GM21526 (cell line): ENCODE data around the gene BRPF3.
A peak's percentile ranks its signal among the peaks of the same experiment; 100 is the strongest.

Experiments used
- ATAC-seq: cut with Tn5 transposase; IDR thresholded peaks from one replicate; pipeline ENCODE4 v1.9.1; 2021; ENCODE audit warnings: moderate library complexity; ENCODE audit not compliant: unreplicated experiment, low FRiP score

BRPF3 gene

DNA sequence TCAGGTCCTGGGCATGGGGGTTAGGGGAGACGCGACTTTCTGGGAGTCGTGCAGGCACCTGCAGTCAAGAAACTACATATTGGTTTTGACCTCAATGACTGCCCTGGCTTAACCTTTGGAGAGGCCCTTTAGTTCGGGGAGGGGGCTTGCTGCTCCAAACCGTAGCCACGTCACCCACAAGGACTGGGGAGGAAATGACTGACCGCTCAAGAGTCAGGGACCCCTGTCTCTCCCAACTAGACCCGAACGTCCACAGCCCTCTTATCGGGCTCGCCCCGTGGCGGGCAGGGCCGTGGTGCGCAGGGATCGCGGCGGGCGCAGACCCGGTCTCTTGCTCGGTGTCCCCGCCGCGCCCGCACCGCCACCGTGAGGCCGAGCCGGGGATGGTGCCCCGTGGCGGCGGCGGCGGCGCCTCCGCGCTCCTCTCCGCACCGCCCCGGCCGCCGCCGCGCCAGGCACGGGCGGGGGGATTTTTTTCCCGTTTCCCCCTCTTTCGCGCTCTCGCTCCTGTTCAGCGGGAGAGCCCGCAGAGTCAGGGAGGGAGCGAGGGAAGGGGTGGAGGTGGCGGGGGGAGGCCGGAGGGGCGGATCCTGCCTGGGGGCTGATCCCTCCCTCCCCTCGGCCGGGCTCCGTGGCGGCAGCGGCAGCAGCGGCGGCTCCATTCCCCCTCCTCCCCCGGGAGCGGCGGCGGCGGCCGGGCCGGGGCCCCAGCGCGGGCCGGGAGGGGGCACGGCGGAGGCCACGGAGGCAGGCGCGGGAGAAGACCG lies at the start of gene BRPF3:
Gene BRPF3 (plus strand): TSS at position 632 of the 767 bp plus-strand sequence. CDS start 3,579 bp downstream, outside the sequence.
- ATAC-seq, result peak; percentile 67

- no peak for ATAC-seq
These were observed 49.2 kb upstream of the BRPF3 start for GRCh38 chr6:36147294-36147693.

DNA sequence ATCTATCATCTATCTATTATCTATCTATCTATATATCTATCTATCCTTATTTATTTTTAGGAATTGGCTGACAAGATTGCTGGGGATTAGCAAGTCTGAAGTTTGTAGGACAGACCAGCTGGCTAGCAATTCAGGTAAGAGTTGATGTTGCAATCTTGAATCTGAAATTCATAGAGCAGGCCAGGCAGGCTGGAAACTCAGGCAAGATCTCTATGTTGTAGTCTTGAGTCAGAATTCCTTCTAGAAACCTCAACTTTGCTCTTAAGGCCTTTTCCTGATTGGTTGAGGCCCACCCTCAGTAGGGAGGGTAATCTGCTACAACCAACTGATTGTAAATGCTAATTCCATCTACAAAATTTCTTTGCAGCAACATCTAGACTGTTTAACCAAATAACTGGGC lies 47.1 kb upstream of the BRPF3 start:
- no peak for ATAC-seq

GRCh38 chr6:36150283-36150682 lies 46.3 kb upstream of the BRPF3 start:
- no peak for ATAC-seq

GRCh38 chr6:36154286-36154685 lies 42.3 kb upstream of the BRPF3 start:
- ATAC-seq, result no peak

- no peak for ATAC-seq
These were observed 40.9 kb upstream of the BRPF3 start for GRCh38 chr6:36155662-36156061.

GRCh38 chr6:36160147-36160760 lies 36.3 kb upstream of the BRPF3 start:
- no peak for ATAC-seq

- ATAC-seq, result no peak
These were observed 27.2 kb upstream of the BRPF3 start for GRCh38 chr6:36169023-36170007.

GRCh38 chr6:36170704-36171103 lies 25.8 kb upstream of the BRPF3 start:
- ATAC-seq, result no peak

GRCh38 chr6:36171573-36171972 lies 25.0 kb upstream of the BRPF3 start:
- no peak for ATAC-seq

GRCh38 chr6:36177166-36177565 lies 19.4 kb upstream of the BRPF3 start:
- ATAC-seq, result no peak

DNA sequence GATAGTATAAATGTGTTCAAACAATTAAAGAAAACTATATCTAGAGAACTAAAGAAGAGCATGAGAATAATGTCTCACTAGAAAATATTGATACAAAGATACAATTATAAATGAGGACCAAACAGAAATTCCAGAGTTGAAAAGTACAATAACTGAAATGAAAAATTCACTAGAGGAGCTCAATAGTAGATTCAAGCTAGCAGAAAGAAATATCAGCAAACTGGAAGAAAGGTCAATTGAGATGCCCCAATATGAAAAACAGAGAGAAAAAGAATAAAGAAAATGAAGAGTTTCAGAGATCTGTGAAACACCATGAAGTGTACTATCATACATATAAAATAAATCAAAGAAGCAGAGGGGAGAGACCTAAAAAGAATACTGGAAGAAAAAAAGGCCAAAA lies 18.0 kb upstream of the BRPF3 start:
- ATAC-seq, result no peak

DNA sequence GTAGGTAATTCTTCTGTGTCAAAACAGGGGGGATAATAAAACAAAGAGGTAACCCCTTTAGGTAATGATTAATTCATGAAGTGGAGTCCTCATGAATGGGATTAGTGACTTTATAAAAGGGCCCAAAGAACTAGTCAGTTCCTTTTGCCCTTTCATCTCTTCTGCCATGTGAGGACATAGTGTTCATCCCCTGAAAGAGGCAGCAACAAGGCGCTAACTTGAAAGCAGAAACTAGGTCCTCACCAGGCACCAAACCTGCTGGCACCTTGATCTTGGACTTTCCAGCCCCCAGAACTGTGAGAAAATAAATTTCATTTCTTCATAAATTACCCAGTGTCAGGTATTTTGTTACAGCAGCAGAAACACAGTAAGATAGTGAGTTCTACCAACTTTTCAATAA lies 16.4 kb upstream of the BRPF3 start:
- ATAC-seq, result no peak

DNA sequence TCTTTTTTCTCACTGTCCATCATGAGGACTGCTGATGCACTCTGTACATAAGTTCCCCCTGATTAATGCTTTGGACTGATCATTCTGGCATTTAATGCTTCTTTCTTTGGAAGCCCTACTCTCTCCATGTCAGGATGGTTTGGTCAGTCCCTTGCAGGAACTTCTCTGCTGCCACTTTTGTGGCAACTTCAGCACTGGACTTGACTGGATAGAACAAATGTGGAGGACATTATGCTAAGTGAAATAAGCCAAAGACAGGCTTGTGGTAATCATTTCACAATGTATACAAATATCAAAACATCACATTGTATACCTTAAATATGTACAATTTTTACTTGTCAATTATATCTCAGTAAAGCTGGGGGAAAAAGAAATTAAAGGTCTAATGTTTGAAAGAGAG lies 12.2 kb upstream of the BRPF3 start:
- no peak for ATAC-seq

GRCh38 chr6:36186199-36186598 lies 10.3 kb upstream of the BRPF3 start:
- ATAC-seq, result no peak

GRCh38 chr6:36187446-36187845 lies 9.1 kb upstream of the BRPF3 start:
- no peak for ATAC-seq

- ATAC-seq, result no peak
These were observed 952 bp upstream of the BRPF3 start for GRCh38 chr6:36195471-36196112.

DNA sequence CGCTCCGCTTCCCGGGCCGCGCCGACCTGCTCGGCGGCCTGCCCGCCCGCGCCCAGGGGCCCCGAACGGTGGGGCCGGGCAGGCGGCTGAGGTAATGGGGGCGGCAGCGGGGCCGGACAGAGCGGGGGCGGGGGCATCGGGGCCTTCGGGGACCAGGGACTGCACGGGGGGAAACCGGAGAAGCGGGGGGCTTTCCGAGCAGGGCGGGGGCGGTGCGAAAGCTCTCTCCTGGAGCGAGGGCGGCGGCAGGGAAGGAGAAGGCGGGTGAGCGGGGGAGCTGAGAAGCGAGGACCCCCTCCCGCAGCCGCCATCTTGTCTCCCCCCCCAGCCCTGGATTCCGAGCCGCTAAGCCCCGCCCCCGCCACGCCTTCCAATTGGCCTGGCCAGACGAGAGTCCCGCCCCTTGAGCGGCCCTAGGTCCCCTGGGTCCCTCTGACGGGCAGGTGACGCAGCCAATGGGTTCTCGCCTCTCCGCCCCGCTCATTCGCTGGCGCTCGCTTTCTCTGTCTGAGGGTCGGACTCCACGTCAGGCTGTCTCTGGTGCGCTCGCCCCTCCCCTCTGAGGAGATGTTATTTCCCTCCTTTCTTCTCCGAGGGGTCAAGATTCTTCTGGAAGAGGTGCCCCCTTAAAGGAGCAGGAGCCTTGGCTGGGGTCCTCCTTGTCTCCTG lies 470 bp downstream of the BRPF3 start:
- ATAC-seq, result peak; percentile 84

- no peak for ATAC-seq
These were observed 1.2 kb downstream of the BRPF3 start for GRCh38 chr6:36197739-36198221.

GRCh38 chr6:36198986-36199385 lies 2.4 kb downstream of the BRPF3 start:
- no peak for ATAC-seq
